Right lobe of liver (tissue), 4 donors: ENCODE data around the gene SRRM3.

Experiments
- CTCF ChIP-seq, 4 donors: fragments of 200-600 bp in 3 of 4; fragments of 450-650 bp in 1 of 4; IDR thresholded peaks; one replicate each; pipeline versions ENCODE4 v1.5.1 to v1.8.0; 2016 to 2022; ENCODE audit warnings: antibody characterized with exemption in 4 of 4, mild to moderate bottlenecking in 2 of 4
- POLR2A ChIP-seq: fragments of 450-650 bp; IDR thresholded peaks from one replicate; pipeline ENCODE4 v1.6.1; 2017; ENCODE audit warnings: antibody characterized with exemption, mild to moderate bottlenecking
- donor health status: DM: no; HTN: no; CAD: no.
- donor health status: DM: no; HTN: no; CAD: no.
- donor health status: DM: no; HTN: yes; CAD: no.

- no peak for TF ChIP-seq CTCF (IDR thresholded peaks at IDR 0.05)
- TF ChIP-seq POLR2A: no peak
Observed at GRCh38 chr7:76185187-76185896, 16.4 kb upstream of the SRRM3 start.
